ENCODE results near the gene TFDP2. TPM values are rescaled to one million over a fixed set of nuclear protein-coding genes. Genes with fewer than 3 reads are reported as not detected.
A peak's percentile ranks its signal among the peaks of the same experiment; 100 is the strongest.

The TFDP2 gene
- total RNA-seq, 4 donors from 2014 or later = 18.2 to 286 (median 64.4) TPM

DNA sequence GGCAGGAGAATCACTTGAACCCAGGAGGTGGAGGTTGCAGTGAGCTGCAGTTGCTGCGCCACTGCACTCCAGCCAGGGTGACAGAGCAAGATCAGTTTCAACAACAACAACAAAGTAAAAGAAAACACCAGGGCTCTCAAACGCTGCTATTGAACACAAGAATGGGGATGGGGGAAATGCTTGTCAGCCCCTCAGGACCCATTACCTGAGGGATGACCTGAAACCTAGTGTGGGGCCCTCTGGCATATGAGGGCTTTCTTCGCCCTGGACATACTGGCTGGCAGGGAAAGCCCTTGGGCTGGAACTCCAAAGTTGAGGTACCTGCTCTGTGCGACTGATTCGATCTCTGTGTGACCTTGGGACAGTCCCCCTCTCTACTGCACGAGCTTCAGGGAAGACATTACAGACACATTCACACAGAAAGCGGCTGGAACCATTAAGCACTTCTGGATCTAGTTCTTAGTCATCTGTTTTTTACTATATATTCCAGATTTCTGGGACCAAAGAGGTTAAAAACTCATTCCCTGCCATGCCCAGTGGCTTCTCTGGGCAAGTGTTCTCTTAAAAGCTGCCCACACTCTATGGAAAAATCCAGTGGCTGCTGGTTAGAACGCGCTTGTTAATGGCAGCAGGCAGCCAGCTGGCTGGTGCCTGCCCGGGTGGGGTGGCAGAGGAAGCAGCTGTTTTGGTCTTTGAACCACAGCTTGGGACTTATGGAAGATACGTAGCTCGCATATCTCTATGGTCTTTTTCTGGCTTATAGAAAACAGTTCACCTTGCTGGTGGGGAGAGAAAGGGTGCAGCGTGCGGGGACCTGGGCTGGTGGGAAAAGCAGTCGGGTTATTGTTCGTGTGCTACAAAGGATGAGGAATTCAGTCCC, 215.7 kb downstream of the TFDP2 start:
- intact Hi-C loops (cut with DNase I; ENCODE audit: low total_unique reads) = no loop called here
- no peaks in the 10 kb centered on the region for H3K9me3 ChIP-seq
- H3K4me3 ChIP-seq = no peak overlapping the region
- TF ChIP-seq POLR2A (IDR thresholded peaks at IDR 0.05) = no peak
- TF ChIP-seq, protein P1, sequence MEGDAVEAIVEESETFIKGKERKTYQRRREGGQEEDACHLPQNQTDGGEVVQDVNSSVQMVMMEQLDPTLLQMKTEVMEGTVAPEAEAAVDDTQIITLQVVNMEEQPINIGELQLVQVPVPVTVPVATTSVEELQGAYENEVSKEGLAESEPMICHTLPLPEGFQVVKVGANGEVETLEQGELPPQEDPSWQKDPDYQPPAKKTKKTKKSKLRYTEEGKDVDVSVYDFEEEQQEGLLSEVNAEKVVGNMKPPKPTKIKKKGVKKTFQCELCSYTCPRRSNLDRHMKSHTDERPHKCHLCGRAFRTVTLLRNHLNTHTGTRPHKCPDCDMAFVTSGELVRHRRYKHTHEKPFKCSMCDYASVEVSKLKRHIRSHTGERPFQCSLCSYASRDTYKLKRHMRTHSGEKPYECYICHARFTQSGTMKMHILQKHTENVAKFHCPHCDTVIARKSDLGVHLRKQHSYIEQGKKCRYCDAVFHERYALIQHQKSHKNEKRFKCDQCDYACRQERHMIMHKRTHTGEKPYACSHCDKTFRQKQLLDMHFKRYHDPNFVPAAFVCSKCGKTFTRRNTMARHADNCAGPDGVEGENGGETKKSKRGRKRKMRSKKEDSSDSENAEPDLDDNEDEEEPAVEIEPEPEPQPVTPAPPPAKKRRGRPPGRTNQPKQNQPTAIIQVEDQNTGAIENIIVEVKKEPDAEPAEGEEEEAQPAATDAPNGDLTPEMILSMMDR (IDR thresholded peaks at IDR 0.05) = no peak
- no peaks in the 10 kb centered on the region for H3K4me1 ChIP-seq
- peak in 1 of 2 donors; percentile 0 for DNase-seq
- H3K27ac ChIP-seq = no peak overlapping the region
- H3K27me3 ChIP-seq = no peaks in the 10 kb centered on the region
- no peaks in the 10 kb centered on the region for H3K36me3 ChIP-seq

DNA sequence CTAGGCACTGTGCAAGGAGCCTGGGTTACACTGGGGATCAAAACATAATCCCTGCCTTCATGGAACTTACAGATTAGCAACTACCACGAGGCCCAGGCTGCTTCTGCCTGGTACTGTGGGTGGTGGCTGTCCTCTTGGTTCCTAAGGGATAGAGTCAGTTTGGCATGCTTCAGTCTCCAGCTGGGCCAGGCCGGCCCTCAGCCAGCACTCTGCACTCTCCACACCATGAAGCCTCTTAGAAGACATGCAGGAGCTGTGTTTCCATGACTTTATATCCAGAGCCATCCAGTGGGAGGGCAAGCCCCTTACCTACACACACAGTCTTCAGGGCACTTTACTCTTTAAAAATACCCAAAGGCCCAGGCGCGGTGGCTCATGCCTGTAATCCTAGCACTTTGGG, 218.5 kb downstream of the TFDP2 start:
- DNase-seq = peak in 1 of 2 donors; percentile 3
- Histone ChIP-seq H3K4me1 (no peaks in the 10 kb centered on the region), H3K27ac (no peak overlapping the region), H3K27me3 (no peaks in the 10 kb centered on the region), H3K36me3 (no peaks in the 10 kb centered on the region), H3K9me3 (no peaks in the 10 kb centered on the region), H3K4me3 (no peak overlapping the region)
- intact Hi-C loops (cut with DNase I; ENCODE audit: low total_unique reads) = no loop called here
- no peak for TF ChIP-seq POLR2A (IDR thresholded peaks at IDR 0.05)
- TF ChIP-seq, protein P1 (IDR thresholded peaks at IDR 0.05) = no peak

DNA sequence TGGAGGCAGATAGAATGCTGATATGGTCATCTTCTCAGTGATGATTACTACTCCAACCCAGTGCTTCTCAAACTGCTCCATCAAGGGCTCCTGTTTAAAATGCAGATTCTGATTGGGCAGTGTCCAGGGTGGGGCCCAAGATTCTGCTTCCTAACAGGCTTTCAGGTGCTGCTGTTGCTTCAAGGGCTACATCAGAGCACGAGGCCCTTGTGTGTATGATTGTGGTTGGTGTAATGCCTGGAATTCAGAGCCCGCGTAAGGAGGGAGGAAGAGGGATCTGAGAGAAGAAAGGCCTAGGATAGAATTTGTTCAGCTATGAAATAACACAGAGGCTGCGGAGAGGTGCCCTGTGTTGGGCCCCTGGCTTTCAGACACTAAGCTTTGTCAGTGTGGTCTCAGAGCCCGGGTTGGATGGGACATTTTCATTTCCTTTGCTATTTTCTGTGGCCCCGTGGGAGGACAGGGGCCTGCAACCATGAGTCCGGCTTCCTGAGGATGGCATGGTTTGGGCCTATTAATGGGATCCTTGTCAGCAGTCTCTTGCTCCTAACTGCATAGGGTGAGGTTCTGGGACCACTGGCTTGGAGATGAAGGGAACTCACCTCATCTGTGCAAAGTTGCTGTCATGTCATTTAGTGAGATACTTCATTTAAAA, 219.9 kb downstream of the TFDP2 start:
- no peak for DNase-seq
- no peaks in the 10 kb centered on the region for H3K9me3 ChIP-seq

DNA sequence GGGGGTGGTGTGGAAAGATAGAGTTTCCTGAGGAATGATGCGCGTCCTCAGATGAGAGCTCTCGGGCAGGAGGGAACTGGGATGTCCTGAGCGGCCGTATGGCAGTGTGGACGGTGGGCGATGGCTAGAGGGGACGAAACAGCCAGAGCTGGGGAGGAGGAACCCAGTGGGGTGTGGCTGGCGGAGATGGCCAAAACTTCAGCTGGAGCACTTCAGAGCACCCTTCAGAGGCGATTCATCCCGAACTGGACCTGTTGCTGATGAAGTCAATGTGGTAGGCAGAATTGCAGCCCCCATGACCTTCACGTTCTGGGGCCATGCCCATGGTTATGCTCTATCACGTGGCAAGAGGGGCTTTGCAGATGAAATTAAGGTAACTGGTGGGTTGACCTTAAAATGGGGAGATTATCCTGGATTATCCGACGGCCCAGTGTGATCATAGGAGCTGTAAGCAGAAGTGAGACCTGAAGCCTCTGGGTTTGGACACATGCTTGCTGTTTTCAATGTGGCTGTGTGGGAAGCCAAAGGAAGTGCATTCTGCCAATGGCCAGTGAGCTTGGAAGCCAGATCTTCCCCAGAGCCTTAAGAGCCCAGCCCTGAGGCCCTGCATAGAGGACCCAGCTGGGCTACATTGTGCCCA, 220.6 kb downstream of the TFDP2 start:
- intact Hi-C loops (cut with DNase I; ENCODE audit: low total_unique reads) = no loop called here
- TF ChIP-seq, protein P1 (IDR thresholded peaks at IDR 0.05) = no peak
- no peak for DNase-seq

More for the DNA sequence above, 219.9 kb downstream of the TFDP2 start:
- no peaks in the 10 kb centered on the region for H3K36me3 ChIP-seq
- no peak overlapping the region for H3K4me3 ChIP-seq
- intact Hi-C loops (cut with DNase I; ENCODE audit: low total_unique reads) = no loop called here
- no peaks in the 10 kb centered on the region for H3K4me1 ChIP-seq
- no peak overlapping the region for H3K27ac ChIP-seq
- H3K27me3 ChIP-seq = no peaks in the 10 kb centered on the region
- TF ChIP-seq, protein P1 (IDR thresholded peaks at IDR 0.05) = no peak
- TF ChIP-seq POLR2A (IDR thresholded peaks at IDR 0.05) = no peak

More for the DNA sequence above, 220.6 kb downstream of the TFDP2 start:
- Histone ChIP-seq H3K9me3 (no peaks in the 10 kb centered on the region), H3K4me1 (no peaks in the 10 kb centered on the region), H3K27ac (no peak overlapping the region), H3K36me3 (no peaks in the 10 kb centered on the region), H3K4me3 (no peak overlapping the region), H3K27me3 (no peaks in the 10 kb centered on the region)
